ENCODE results near the gene PLA2G12B.
"Not testable (repeated sequence)": the region's sequence is repeated elsewhere in the genome, so short reads cannot be mapped to it uniquely, and the experiment has no call there.

The PLA2G12B gene

GRCh38 chr10:72917803-72918332 is 36.7 kb downstream of the PLA2G12B start:
- not testable (repeated sequence) for H3K27ac Mint-ChIP-seq; H3K4me3 Mint-ChIP-seq; DNase-seq (ENCODE audit: low spot score in 2 of 2); H3K36me3 Mint-ChIP-seq; H3K4me1 Mint-ChIP-seq; ATAC-seq
- peaks cover 14% of the 10 kb centered on the region for H3K9me3 Mint-ChIP-seq

DNA sequence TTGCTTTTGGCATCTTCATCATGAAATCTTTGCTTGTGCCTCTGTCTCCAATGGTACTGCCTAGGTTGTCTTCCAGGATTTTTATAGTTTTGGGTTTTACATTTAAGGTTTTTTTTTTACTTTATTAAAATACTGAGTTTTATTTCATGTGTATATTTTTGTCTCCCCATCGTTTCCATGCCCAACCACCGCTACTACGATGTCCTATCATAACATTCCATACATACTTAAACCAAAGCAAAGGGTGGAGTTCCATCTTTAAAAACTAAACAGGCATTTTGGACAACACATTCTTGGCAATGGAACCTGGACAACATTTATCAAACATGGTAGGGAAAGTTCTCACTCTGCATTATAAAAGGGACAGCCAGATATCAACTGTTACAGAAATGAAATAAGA is 37.4 kb downstream of the PLA2G12B start:
- not testable (repeated sequence) for ATAC-seq; DNase-seq (ENCODE audit: low spot score in 2 of 2); H3K36me3 Mint-ChIP-seq; H3K4me1 Mint-ChIP-seq; H3K4me3 Mint-ChIP-seq; H3K27ac Mint-ChIP-seq
- H3K9me3 Mint-ChIP-seq = peaks cover 10% of the 10 kb centered on the region

DNA sequence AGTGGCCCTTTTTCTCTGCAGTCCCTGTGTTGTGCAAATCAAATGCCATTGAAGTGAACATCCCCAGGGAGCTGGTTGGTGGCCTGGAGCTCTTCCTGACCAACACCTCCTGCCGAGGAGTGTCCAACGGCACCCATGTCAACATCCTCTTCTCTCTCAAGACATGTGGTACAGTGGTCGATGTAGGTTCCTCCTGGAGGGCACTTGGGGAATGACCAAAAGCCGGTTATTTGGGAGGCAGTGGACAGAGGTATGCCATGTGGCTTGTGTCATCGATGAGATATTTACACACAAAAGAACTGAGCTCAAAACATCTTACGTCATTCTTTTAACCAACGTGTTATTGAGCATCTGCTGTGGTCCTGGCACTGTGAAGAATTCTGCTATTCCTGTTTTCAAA is 41.3 kb downstream of the PLA2G12B start:
- ATAC-seq = no peak
- H3K9me3 Mint-ChIP-seq = no peaks in the 10 kb centered on the region
- H3K4me3 Mint-ChIP-seq = no peak overlapping the region
- no peak for DNase-seq (ENCODE audit: low spot score in 2 of 2)
- no peaks in the 10 kb centered on the region for H3K4me1 Mint-ChIP-seq
- no peak overlapping the region for H3K27ac Mint-ChIP-seq
- H3K36me3 Mint-ChIP-seq = no peaks in the 10 kb centered on the region

GRCh38 chr10:72912736-72913135 is 41.9 kb downstream of the PLA2G12B start:
- ATAC-seq (no peak), DNase-seq (ENCODE audit: low spot score in 2 of 2) (no peak)
- no peak overlapping the region for H3K4me3 Mint-ChIP-seq
- no peaks in the 10 kb centered on the region for H3K4me1 Mint-ChIP-seq
- H3K36me3 Mint-ChIP-seq = no peaks in the 10 kb centered on the region
- H3K9me3 Mint-ChIP-seq = no peaks in the 10 kb centered on the region
- H3K27ac Mint-ChIP-seq = no peak overlapping the region

GRCh38 chr10:72911758-72912157 is 42.8 kb downstream of the PLA2G12B start:
- Mint-ChIP-seq H3K36me3 (no peaks in the 10 kb centered on the region), H3K27ac (no peak overlapping the region), H3K9me3 (no peaks in the 10 kb centered on the region), H3K4me1 (no peaks in the 10 kb centered on the region), H3K4me3 (no peak overlapping the region)
- DNase-seq (ENCODE audit: low spot score in 2 of 2) (no peak), ATAC-seq (no peak)

DNA sequence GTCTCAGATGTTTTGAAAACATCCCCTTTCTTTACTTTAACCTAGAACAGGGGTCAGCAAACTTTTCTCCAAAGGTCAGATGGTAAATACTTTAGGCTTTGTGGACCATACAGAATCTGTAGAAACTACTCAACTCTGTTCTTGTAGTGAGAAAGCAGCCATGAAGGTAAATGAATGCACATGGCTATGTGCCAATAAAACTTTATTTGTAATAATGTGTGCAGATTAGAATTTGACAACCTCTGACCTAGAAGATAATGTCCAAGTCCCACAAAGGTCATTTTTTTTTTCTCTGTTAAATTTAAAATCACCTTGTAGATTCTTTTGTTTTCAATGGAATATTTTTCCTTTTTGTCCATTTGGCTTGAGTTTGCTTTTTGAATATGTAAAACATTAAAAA is 43.9 kb downstream of the PLA2G12B start:
- H3K9me3 Mint-ChIP-seq = no peaks in the 10 kb centered on the region
- DNase-seq (ENCODE audit: low spot score in 2 of 2) (no peak), ATAC-seq (no peak)
- no peaks in the 10 kb centered on the region for H3K4me1 Mint-ChIP-seq
- H3K4me3 Mint-ChIP-seq = no peak overlapping the region
- no peak overlapping the region for H3K27ac Mint-ChIP-seq
- no peaks in the 10 kb centered on the region for H3K36me3 Mint-ChIP-seq

DNA sequence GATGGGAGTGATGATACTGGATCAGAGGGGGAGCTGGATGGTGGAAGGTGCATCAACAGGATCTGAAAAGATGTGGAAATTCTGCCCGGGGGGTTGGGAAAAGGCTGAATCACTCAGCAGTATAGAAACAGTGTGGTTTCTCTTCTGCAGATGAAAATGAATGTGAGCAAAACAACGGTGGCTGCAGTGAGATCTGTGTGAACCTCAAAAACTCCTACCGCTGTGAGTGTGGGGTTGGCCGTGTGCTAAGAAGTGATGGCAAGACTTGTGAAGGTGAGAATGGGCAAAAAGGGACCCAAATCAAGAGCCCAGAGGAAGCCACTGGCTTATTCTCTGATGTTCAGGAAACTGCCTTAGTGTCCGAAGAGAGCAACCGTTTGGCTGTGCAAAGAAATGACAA is 48.2 kb downstream of the PLA2G12B start:
- Mint-ChIP-seq H3K4me1 (no peaks in the 10 kb centered on the region), H3K27ac (no peak overlapping the region), H3K4me3 (no peak overlapping the region), H3K36me3 (no peaks in the 10 kb centered on the region), H3K9me3 (no peaks in the 10 kb centered on the region)
- no peak for ATAC-seq
- no peak for DNase-seq (ENCODE audit: low spot score in 2 of 2)

DNA sequence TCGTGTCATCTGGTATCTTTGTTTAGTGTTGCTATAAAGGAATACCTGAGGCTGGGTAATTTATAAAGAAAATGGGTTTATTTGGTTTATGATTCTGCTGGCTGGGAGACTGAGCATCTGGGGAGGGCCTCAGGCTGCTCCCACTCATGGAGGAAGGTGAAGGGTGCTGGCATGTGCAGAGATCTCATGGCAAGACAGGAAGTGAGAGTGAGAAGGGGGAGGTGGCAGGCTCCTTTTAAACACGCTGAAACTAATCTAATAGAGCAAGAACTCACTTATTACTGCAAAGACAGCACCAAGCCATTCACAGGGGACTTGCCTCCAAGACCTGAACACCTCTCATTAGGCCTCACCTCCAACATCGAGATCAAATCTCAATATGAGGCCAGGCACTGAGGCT is 49.8 kb downstream of the PLA2G12B start:
- DNase-seq (ENCODE audit: low spot score in 2 of 2) = no peak
- Mint-ChIP-seq H3K4me1 (no peaks in the 10 kb centered on the region), H3K36me3 (no peaks in the 10 kb centered on the region), H3K27ac (no peak overlapping the region), H3K9me3 (no peaks in the 10 kb centered on the region), H3K4me3 (no peak overlapping the region)
- ATAC-seq = no peak

DNA sequence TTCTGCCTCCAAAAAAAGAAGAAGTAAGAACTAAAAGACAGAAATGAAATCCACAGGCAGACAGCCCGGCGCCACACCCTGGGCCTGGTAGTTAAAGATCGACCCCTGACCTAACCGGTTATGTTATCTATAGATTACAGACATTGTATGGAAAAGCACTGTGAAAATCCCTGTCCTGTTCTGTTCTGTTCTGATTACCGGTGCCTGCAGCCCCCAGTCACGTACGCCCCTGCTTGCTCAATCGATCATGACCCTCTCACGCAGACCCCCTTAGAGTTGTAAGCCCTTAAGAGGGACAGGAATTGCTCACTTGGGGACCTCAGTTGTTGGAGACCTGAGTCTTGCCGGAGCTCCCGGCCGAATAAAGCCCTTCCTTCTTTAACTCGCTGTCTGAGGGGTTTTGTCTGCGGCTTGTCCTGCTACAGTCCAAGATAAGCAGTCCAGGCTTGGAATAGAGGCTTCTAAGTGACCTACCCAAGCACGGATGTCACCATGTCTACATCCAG is 50.6 kb downstream of the PLA2G12B start:
- not testable (repeated sequence) for DNase-seq (ENCODE audit: low spot score in 2 of 2); H3K4me3 Mint-ChIP-seq; H3K36me3 Mint-ChIP-seq; ATAC-seq; H3K4me1 Mint-ChIP-seq; H3K9me3 Mint-ChIP-seq; H3K27ac Mint-ChIP-seq

- no peak for DNase-seq (ENCODE audit: low spot score in 2 of 2)
- Mint-ChIP-seq H3K4me1 (no peaks in the 10 kb centered on the region), H3K36me3 (no peaks in the 10 kb centered on the region), H3K9me3 (no peaks in the 10 kb centered on the region), H3K27ac (no peak overlapping the region), H3K4me3 (no peak overlapping the region)
- no peak for ATAC-seq
Measured at GRCh38 chr10:72899545-72899944, 55.1 kb downstream of the PLA2G12B start.

- no peak overlapping the region for H3K27ac Mint-ChIP-seq
- DNase-seq (ENCODE audit: low spot score in 2 of 2) (no peak), ATAC-seq (no peak)
- H3K9me3 Mint-ChIP-seq = no peaks in the 10 kb centered on the region
- H3K4me1 Mint-ChIP-seq = no peaks in the 10 kb centered on the region
- no peaks in the 10 kb centered on the region for H3K36me3 Mint-ChIP-seq
- no peak overlapping the region for H3K4me3 Mint-ChIP-seq
Measured at GRCh38 chr10:72898616-72899015, 56.0 kb downstream of the PLA2G12B start.

- H3K9me3 Mint-ChIP-seq = no peaks in the 10 kb centered on the region
- no peak for ATAC-seq
- DNase-seq (ENCODE audit: low spot score in 2 of 2) = no peak
- no peaks in the 10 kb centered on the region for H3K36me3 Mint-ChIP-seq
- no peak overlapping the region for H3K4me3 Mint-ChIP-seq
- no peak overlapping the region for H3K27ac Mint-ChIP-seq
- H3K4me1 Mint-ChIP-seq = no peaks in the 10 kb centered on the region
Measured at GRCh38 chr10:72895236-72895850, 59.3 kb downstream of the PLA2G12B start.

GRCh38 chr10:72893136-72893798 is 61.3 kb downstream of the PLA2G12B start, which contains the start of gene OIT3:
Gene OIT3 (plus strand): TSS chr10:72893739. CDS start chr10:72893799, 60 bp downstream.
- DNase-seq (ENCODE audit: low spot score in 2 of 2) (no peak), ATAC-seq (no peak)
- Mint-ChIP-seq H3K9me3 (no peaks in the 10 kb centered on the region), H3K4me3 (no peak within 1 kb of the TSS), H3K4me1 (no peaks in the 10 kb centered on the region), H3K27ac (no peak within 1 kb of the TSS), H3K36me3 (no peaks in the 10 kb centered on the region)

DNA sequence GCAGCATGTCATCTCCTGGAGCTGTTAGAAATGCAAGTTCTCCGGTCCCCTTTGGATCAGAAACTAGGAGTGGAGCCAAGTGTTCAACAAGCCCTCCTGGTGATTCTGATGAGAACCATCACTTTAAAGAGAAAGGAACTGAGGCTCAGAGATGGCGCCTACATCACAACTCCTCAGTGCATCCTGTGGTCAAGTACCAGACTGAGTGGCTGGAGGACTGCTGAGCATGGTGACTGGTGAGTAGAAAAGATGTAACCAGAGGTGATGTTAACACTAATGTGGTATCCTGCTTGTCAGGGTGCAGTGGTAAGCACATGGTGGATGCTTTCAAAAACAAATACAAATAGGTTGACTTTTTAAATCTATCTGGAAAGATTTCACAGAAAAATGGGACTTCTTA is 64.5 kb downstream of the PLA2G12B start:
- Mint-ChIP-seq H3K9me3 (no peaks in the 10 kb centered on the region), H3K4me1 (peaks cover 7% of the 10 kb centered on the region), H3K4me3 (no peak overlapping the region), H3K27ac (no peak overlapping the region), H3K36me3 (no peaks in the 10 kb centered on the region)
- DNase-seq (ENCODE audit: low spot score in 2 of 2) (no peak), ATAC-seq (peak; percentile 44)

DNA sequence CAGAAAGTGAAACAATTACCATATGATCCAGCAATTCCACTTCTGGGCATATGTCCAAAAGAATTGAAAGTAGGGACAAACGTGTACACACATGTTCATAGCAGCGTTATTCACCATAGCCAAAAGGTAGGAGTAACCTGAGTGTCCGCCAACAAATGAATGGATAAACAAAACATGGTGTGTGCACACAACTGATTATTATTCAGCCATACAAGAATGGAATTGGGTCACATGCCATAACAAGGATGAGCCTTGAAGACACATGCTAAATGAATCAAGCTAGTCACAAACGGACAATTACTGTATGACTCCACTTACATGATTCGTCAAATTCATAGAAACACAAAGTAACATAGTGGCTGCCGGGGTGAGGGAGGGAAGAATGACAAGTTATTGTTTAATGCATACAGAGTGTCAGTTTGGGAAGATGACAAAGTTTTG is 65.2 kb downstream of the PLA2G12B start:
- Mint-ChIP-seq H3K9me3 (no peaks in the 10 kb centered on the region), H3K36me3 (peaks cover 3% of the 10 kb centered on the region), H3K4me3 (no peak overlapping the region), H3K27ac (no peak overlapping the region), H3K4me1 (peaks cover 7% of the 10 kb centered on the region)
- DNase-seq (ENCODE audit: low spot score in 2 of 2) (no peak), ATAC-seq (peak; percentile 62)

GRCh38 chr10:72888151-72888638 is 66.4 kb downstream of the PLA2G12B start:
- DNase-seq (ENCODE audit: low spot score in 2 of 2) (no peak), ATAC-seq (no peak)
- Mint-ChIP-seq H3K4me3 (no peak overlapping the region), H3K36me3 (peaks cover 6% of the 10 kb centered on the region), H3K27ac (no peak overlapping the region), H3K9me3 (no peaks in the 10 kb centered on the region), H3K4me1 (peaks cover 7% of the 10 kb centered on the region)

Measured in stimulated activated effector memory CD8-positive, alpha-beta T cell treated with anti-CD3 and anti-CD28 coated beads, Interleukin-12 subunit alpha, Interleukin-12 subunit beta, amount 100 ng/mL, for 72 hours (primary cell).